HG03196 (cell line): Measurements from ENCODE around the gene AK5.

ENCODE experiments used
- ATAC-seq: cut with Tn5 transposase; IDR thresholded peaks from one replicate; pipeline ENCODE4 v1.9.1; 2021; ENCODE audit not compliant: unreplicated experiment

AK5 gene, protein sequence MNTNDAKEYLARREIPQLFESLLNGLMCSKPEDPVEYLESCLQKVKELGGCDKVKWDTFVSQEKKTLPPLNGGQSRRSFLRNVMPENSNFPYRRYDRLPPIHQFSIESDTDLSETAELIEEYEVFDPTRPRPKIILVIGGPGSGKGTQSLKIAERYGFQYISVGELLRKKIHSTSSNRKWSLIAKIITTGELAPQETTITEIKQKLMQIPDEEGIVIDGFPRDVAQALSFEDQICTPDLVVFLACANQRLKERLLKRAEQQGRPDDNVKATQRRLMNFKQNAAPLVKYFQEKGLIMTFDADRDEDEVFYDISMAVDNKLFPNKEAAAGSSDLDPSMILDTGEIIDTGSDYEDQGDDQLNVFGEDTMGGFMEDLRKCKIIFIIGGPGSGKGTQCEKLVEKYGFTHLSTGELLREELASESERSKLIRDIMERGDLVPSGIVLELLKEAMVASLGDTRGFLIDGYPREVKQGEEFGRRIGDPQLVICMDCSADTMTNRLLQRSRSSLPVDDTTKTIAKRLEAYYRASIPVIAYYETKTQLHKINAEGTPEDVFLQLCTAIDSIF

DNA sequence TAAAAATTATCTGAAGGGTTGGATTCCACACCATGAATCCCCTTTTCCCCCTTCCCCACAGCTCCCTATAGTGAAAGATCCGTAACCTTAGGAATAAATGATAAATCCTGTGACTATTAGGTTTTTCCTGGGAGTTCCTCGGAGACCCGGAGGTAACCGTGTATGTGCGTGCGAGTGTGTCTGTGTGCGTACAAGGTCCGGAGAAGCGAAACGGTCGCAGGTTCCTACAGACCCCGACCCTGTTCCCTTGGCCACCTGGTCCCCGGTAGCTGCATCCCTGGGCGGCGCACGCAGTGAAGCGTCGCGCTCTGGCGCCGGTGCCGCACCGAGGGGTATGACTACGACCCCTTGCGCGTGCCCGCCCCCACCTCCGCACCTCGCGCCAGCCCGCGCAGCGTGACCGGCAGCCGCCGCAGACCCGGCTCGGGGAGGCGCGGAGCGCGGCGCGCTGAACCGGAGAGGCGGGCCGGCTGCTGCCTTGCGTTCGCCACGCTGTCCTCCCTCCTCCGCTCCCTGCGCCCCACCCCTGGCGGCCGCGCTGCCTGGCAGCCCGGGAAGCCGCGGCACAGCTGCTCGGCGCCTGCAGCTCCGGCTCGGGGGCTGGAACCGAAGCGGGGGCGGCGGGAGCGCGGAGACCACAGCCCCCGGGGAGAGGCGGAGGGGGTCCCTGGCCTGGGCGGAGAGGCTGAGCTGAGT lies at the start of gene AK5:
Gene AK5 (plus strand): TSS at position 529 of the 696 bp plus-strand sequence. CDS start 295 bp downstream, outside the sequence.
- ATAC-seq, result no peak

DNA sequence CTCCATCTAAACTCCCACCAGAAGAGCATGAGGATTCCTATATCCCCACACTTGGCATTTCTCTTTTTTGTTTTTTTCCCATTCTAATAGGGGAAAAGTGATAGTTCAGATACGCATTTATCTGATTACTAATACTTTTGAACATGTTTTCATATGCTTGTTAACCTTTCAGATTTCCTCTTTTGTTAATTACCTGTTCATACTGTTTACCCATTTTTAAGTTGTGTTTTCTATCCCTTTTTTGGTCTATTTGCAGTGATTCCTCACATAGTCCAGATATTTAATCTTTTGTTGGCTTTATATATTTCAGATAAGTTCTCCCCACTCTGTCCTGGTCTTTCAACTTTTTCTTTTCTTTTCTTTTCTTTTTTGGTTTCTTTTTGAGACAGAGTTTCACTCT lies 49.0 kb upstream of the AK5 start:
- ATAC-seq, result no peak

DNA sequence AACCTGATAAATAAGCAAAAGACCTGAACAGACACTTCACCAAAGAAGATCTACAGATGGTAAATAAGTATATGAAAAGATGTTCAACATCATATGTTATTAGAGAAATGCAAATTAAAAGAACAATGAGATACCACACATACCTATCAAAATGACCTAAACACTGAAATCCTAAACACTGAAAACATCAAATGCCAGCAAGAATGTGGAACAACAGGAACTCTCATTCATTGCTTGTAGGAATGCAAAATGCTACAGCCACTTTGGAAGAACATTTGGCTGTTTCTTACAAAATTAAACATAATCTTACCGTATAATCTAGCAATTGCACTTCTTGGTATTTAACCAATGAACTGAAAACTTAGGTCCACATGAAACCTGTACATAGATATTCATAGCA lies 47.7 kb upstream of the AK5 start:
- no peak for ATAC-seq

DNA sequence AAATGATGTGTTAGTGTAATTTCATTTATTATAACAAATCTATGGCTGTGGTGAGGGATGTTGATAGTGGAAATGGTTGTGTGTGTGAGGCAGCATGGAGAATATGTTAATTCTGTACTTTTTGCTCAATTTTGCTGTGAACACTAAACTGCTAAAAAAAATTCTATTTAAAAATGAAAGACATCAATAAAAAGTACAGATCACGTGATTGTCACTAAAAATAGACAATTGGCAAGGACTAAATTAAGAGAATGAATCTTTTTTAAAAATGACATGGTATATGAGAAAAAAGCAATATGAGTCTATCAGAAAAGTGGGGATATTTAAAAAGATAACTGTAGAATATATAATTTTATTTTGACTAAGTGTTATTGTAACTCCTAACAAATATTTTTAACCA lies 46.9 kb upstream of the AK5 start:
- ATAC-seq, result no peak

DNA sequence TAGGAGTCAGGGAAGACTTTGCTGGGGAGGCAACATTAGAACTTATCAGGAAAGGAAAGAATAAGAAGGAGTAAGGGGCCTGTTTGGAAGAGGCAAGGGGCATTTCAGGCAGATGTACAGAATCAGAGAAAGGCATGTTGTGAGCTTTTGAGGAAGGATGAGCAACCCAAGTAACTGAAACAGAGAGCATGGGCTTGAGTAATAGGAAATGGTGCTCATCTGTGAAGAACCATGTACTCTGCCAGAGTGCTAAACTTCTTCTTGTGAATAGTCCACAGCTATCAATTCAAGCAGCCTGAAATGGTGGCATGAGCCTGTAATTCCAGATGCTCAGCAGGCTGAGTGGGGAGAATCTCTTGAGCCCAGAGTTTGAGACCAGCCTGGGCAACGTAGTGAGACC lies 43.4 kb upstream of the AK5 start:
- no peak for ATAC-seq

DNA sequence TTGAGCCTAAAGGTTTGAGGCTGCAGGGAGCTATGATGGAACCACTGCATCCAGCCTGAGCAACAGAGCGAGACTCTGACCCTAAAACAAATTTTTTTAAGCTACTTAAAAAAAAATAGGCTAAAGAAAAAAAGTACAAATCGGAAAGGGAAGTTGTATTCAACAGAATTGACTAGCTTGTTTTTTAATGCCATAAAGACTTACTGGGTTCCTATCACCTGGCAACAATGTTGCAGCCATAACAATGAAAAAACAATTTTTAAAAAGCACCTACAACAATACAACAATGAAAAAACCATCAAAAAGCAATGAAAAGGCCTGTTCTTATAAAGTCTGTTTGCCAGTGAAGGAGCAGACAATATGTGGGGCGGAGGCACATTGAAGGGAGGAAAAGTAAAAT lies 42.5 kb upstream of the AK5 start:
- ATAC-seq, result no peak

DNA sequence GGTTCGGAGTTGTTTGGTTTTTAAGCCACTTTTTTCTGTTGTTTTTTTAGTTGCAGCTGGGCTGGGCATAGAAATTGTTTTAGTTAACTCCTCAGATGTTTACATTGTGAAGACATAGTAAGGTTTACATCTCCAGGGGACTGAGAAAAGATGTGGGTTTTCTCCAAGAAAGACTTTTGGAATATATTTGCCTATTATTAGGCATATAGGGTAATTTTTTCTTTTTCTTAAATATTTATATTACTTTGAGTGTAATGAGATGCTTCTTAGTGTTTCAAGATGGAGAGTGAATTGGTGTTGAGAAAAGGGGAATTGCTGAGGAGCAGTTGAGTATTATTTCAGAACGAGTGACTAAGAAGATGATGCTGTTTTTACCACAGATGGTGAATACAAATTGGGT lies 36.0 kb upstream of the AK5 start:
- no peak for ATAC-seq

DNA sequence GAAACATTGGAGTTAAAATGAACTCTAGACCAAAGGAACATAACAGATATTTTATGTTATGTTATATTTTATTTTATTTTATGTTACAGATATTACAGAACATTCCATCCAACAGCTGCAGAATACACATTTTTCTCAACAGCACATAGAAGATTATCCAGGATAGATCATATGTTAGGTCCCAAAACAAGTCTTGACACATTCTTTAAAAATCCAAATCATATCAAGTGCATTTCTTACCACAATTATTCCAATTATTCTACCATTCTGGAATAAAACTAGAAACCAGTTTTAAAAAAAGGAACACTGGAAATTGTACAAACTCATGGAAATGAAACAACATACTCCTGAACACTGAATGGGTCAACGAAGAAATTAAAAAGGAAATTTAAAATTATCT lies 31.7 kb upstream of the AK5 start:
- no peak for ATAC-seq

DNA sequence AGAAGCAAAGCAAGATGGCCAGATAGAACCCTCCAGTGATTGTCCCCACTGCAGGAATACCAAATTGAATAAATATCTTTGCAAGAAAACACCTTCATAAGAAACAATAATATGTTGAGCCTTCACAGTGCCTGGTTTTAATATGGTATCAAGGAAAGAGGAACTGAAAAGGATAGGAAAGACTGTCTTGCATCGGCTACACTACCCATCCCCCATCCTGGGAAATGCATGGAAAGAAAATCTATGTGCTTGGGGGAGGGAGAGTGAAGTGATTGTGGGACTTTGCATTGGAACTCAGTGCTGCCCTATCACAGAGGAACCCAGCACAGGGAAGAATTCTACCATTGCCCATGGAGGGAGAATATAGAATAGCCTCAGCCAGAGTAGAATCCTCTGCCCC lies 28.6 kb upstream of the AK5 start:
- ATAC-seq, result no peak

DNA sequence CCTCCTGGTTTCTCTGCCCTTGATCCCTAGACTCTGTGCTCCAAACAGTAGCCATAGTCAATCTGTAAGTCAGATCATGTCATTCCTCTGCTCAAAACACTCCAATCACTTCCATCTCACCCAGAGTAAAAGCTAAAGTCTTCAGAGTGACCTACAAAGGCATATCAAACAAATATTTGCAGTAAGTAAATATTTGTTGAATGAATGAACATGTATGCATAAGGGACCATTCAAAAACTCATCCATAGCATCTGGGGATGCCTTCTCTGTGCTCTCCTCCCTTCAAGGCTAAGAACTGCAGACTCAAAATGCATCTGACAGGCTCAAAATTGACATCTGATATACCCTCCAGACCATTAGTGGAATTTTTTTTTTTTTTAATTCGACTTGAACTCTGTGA lies 18.1 kb upstream of the AK5 start:
- no peak for ATAC-seq

DNA sequence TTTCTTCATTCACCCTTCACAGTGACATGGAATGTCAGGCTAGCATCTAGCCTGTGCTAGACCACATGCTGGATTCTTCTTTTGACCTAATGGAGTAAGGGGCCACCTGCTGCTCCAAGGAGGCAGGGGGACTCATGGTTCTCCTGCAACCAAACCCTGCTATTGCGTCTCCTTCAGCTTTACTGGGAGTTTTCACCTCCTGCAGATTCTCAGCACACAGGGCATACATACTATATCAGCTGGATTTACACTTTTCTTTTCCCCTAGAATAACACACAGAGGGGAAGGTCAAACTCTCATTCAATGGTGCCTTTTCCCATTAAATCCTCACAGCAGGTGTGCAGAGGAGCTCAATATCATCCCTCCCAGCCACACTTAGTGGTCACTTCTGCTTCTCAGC lies 16.6 kb upstream of the AK5 start:
- ATAC-seq, result no peak

DNA sequence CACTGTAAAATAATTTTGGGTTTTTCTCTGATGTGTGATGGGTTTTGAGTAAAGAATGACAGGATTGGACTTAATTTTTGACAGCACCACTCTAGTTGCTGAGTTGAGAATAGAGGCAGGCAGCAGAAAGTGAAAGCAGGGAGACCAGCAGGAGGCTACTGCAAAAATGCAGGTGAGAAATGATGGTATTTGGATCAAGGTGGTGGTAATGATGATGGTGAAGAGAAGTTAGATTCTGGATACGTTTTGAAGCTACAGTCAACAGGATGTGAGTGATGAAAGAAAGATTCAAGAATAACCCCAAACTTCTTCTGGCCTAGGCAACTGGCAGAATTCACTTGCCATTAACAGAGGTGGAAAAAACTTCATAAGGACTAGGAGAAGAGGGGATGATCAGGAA lies 14.8 kb upstream of the AK5 start:
- no peak for ATAC-seq

DNA sequence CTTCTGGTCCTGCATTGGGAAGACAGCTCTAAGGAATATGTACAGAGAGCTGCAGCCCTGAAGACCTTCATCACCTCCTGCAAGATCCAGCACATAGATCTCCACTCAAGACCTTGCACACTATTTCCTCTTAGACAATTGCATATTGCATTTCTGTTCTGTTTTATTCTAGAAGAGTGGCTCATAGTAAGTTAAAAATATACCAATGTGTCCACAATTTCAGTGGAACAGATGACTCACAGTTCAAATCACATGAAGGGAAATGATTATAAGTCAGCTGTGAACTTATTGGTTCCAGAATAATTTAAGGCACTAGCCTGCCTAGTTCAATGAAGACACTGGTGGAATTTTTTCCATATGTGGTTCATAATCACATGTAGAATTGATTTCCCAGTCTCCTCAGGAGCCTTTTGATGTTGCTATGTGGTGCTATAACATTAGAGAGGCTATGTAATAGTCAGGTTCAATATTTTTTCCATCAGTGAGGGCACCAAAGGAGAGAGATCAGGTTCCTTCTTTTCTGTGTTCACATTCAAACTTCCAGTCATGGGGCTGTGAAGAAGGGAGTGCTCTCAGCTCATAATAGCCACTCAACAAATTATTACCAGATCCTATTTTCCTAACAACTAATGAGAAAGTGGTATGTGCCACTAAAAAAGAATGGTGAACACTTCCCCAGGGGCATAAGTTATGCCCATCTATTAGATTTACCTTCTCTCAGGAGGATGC lies 9.8 kb upstream of the AK5 start:
- ATAC-seq, result no peak

DNA sequence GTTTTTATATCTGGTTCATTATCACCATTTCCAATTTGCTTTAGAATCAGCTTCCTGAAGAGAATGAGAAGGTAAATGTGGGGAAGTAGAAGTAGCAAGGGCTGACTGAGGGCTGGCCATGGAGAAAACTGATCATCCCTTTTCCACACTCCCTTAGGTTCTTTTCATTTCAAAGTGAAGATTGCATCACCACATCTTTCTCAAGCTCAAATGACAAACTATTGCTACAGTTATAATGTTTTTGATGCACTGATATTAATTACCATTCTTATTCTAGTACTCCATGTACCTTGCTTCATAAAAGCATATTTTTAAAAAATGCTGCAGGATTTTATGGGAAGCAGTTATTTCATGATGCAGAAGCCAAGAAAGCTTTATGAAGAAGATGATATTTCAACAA lies 7.9 kb upstream of the AK5 start:
- no peak for ATAC-seq

DNA sequence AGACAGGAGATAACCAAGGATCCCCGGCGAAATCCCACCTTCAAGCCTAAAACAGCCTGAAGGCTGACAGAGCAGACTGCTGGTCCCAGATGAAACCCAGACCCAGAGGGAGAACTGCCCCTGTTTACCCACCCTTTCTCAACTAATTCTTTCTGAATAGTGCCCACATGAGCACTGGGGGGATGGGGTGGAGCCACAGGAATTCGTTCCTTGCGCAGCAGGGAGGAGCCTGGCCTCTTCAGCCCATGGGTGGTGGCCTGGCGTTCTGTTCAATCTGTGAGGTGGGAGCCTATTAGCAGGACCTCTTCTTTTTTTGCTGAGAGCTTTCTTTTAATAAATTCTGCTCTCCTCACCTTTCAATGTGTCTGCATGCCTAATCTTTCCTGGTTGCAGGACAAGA lies 6.6 kb upstream of the AK5 start:
- ATAC-seq, result no peak

DNA sequence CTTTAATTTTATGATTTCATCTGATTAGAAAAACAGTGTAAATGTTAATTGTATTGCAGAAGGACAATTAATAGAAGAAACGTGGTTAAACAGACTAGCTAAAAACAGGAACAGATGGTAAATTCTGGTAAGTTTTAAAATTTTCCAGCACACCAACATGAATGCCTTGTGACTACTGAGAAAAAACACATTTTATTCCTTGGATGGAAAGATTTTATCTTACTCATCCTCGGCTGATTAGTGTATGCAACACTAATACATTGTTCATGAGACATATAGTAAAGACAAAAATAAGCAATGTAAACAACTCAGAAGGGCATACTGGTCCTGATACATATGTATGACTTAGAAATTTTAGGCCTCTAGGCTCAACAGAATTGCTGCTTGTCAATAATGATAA lies 4.9 kb upstream of the AK5 start:
- no peak for ATAC-seq

DNA sequence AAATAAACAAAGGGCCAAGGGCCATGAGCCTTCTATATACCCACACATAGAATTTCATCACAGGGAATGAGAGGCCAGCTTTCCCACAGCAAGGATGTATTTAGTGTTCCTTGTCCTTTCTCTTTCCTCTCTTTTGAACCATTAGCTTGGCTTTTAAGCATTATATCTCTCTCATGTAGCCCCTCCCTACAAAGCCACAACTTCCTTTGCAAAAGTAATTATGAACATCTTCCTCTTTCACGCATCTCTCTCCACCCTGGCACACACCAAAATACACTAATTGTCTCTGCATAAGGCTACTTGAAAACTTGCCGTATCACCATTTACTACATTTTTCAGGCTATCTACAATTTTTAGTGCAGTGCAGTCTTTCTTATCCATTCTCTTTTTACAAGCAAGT lies 1.9 kb upstream of the AK5 start:
- no peak for ATAC-seq

DNA sequence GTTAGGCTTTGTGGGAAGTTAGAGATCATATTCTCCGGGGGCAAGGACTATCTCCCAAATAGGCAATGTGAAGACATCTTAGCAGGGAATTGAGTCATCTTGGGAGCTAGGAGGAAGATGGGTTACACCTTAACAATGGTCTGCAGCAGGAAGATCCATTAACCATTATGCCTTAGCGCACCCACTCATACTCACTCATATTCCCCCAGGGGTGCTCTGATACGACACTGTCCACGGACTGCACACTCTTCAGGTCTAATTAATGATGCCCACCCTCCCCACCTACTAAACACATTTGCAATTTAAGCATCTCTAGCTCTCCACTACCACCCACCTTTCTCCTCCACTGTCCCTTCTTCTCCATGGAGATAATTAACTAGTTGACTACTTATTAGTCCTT lies 857 bp upstream of the AK5 start:
- ATAC-seq, result no peak

DNA sequence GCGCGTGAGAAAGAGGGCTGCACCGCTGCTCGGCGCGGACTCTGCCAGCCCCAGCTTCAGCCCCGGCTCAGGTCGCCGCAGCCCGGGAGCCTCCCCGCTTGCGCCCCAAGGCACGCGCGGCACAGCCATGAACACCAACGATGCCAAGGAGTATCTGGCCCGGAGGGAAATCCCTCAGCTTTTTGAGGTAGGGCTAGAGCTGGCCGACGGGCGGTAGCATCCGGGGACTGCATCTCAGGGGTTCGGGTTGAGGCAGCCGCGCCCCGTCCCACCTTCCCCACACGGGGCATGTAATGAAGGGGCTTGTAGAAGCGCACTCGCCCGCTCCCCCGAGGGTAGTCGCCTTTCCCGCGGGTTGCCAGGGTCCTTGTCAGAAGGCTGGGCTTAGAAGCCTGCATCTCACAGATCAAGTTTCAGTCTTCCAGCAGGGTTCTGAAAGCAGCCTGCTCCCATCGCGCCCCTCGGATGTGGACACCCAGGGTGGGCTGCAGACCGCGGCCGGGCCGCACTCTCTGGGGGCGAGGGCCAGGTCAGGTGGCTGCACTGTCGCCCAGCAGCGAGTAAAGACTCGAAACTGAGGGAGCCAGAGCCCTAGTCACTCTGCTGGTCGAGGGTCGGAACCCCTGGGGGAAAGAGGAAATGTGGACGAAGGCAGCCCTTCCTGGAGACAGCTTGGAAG lies 507 bp downstream of the AK5 start:
- ATAC-seq, result no peak

DNA sequence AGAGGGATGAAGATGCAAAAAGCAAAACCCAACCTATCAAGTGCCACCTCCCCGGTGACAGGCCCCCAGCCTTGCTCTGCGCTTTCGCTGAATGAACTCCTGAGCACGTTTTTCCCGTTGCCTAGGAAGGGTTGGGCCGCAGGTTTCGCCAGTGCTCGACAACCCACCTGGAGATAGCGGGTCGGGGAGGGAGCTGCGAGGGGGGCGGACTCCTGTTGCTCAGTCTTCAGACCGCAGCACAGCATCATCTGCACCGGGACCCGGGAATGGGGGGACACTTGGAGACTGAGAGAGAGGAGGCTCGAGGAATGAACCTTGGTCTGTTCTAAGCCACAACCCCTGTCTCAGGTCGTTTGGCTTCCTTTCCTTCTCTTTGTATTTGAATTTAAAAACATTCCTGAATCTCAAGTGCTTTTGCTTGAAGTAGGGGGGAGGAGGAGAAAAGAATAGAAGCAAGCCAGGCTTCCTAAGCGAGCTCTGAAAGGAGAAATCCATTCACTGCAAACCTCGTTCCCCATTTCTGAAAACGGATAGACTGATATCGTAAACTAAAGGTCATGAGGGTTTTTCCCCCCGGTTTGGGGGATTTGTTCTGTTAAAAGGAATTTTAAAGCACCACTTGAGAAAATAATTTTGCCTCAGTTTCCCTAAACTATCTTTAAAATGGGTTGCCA lies 1.2 kb downstream of the AK5 start:
- ATAC-seq, result no peak
